SH-SY5Y (cell line): ENCODE data around the gene ODF4.

Experiments
- GATA2 ChIP-seq: IDR thresholded peaks from 2 replicates; pipeline ENCODE4 v1.6.1; 2011; ENCODE audit warnings: mild to moderate bottlenecking, low read depth, low read length
- GATA3 ChIP-seq: IDR thresholded peaks from 2 replicates; pipeline ENCODE4 v1.6.1; 2011; ENCODE audit warnings: low read depth, mild to moderate bottlenecking, low read length, moderate library complexity

- TF ChIP-seq GATA2 (no peak), GATA3 (no peak)
Measured at GRCh38 chr17:8383143-8383822, 43.6 kb downstream of the ODF4 start, which contains the start of gene RPL26.
